SK-N-SH treated with all-trans-retinoic acid at 6 μM for 48 hours (cell line): ENCODE results near the gene NDUFB2.

Source experiments
- ISL1 ChIP-seq: fragments of 250-450 bp; sonication (Bioruptor Pico); IDR thresholded peaks from 2 replicates; pipeline ENCODE4 v2.1.2; 2022; ENCODE audit warnings: mild to moderate bottlenecking, moderate library complexity
- PATZ1 ChIP-seq: fragments of 250-450 bp; sonication (Bioruptor Pico); IDR thresholded peaks from 2 replicates; pipeline ENCODE4 v1.8.0; 2020; ENCODE audit warnings: mild to moderate bottlenecking, moderate library complexity, borderline replicate concordance
- RARB ChIP-seq: fragments of 250-450 bp; sonication (Bioruptor Pico); IDR thresholded peaks from 2 replicates; pipeline ENCODE4 v1.8.0; 2021; ENCODE audit warnings: mild to moderate bottlenecking, moderate library complexity
- TF ChIP-seq, protein P1 (sequence below): fragments of 250-450 bp; sonication (Bioruptor Pico); IDR thresholded peaks from 2 replicates; pipeline ENCODE4 v1.5.0; 2020; ENCODE audit warnings: mild to moderate bottlenecking, moderate library complexity

DNA sequence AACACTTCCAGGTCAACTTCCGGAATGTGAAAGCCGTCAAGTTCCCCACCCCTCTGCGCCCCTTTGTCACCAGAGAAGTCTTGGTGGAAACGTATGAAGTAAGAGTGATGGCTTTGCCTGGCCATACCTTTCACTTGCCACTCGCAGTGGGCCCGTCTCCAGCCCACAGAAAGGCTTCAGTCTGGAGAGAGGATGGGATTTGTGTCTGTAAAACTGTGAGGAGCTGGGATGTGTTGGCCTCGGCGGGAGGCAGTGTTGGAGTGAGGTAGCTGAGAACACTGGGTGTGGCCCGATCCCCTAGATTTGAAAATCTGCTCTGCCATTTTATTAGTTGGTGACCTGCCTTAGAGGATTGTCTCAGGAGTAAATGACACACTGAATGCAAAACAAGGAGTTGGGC, 17.3 kb upstream of the NDUFB2 start:
- no peak for TF ChIP-seq RARB (CRISPR knock-in tag)
- TF ChIP-seq PATZ1 = no peak
- TF ChIP-seq ISL1 (CRISPR knock-in tag) = no peak
- TF ChIP-seq, protein P1, sequence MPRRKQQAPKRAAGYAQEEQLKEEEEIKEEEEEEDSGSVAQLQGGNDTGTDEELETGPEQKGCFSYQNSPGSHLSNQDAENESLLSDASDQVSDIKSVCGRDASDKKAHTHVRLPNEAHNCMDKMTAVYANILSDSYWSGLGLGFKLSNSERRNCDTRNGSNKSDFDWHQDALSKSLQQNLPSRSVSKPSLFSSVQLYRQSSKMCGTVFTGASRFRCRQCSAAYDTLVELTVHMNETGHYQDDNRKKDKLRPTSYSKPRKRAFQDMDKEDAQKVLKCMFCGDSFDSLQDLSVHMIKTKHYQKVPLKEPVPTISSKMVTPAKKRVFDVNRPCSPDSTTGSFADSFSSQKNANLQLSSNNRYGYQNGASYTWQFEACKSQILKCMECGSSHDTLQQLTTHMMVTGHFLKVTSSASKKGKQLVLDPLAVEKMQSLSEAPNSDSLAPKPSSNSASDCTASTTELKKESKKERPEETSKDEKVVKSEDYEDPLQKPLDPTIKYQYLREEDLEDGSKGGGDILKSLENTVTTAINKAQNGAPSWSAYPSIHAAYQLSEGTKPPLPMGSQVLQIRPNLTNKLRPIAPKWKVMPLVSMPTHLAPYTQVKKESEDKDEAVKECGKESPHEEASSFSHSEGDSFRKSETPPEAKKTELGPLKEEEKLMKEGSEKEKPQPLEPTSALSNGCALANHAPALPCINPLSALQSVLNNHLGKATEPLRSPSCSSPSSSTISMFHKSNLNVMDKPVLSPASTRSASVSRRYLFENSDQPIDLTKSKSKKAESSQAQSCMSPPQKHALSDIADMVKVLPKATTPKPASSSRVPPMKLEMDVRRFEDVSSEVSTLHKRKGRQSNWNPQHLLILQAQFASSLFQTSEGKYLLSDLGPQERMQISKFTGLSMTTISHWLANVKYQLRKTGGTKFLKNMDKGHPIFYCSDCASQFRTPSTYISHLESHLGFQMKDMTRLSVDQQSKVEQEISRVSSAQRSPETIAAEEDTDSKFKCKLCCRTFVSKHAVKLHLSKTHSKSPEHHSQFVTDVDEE = no peak
